Mesodermal cell (in vitro differentiated cells): Measurements from ENCODE around the gene CCDC127.
"Not testable (repeated sequence)": the region's sequence is repeated elsewhere in the genome, so short reads cannot be mapped to it uniquely, and the experiment has no call there.

Experiments
- H3K27ac ChIP-seq: 2 replicates; pipeline ENCODE4 v1.7.0; 2013; ENCODE audit warnings: mild to moderate bottlenecking, low read depth, low read length, moderate library complexity; ENCODE audit not compliant: severe bottlenecking
- H3K36me3 ChIP-seq: 2 replicates; pipeline ENCODE4 v1.7.1; 2013; ENCODE audit warnings: mild to moderate bottlenecking, low read length, moderate library complexity; ENCODE audit not compliant: control insufficient read depth, insufficient read depth
- H3K4me1 ChIP-seq: one replicate; pipeline ENCODE4 v1.7.1; 2013; ENCODE audit warnings: mild to moderate bottlenecking, low read length; ENCODE audit not compliant: insufficient read depth, control insufficient read depth, poor library complexity, severe bottlenecking
- H3K4me3 ChIP-seq: 2 replicates; pipeline ENCODE4 v1.7.0; 2013; ENCODE audit warnings: low read length, control low read depth, mild to moderate bottlenecking; ENCODE audit not compliant: insufficient read depth, poor library complexity, severe bottlenecking; ENCODE audit errors: extremely low read depth
- H3K9me3 ChIP-seq: 2 replicates; pipeline ENCODE4 v1.7.1; 2013; ENCODE audit warnings: mild to moderate bottlenecking, low read length, moderate library complexity; ENCODE audit not compliant: control insufficient read depth
- WGBS, 2 experiments: methylation state at CpG; one replicate each; pipeline ENCODE4 v1.1.5; 2013; ENCODE audit warnings: missing lambda C conversion rate in 2 of 2; ENCODE audit not compliant: insufficient coverage in 2 of 2; 5-methylcytosine and 5-hydroxymethylcytosine counted together

The CCDC127 gene

GRCh38 chr5:170971-171800, 46.8 kb downstream of the CCDC127 start:
- Histone ChIP-seq H3K4me3 (no peak overlapping the region), H3K4me1 (peaks cover 2% of the 10 kb centered on the region), H3K27ac (no peak overlapping the region), H3K9me3 (no peaks in the 10 kb centered on the region), H3K36me3 (no peaks in the 10 kb centered on the region)
- 94 to 95% methylated on average over 28 to 37 of the region's 37 CpGs for WGBS, 2 experiments

GRCh38 chr5:169728-170094, 48.2 kb downstream of the CCDC127 start:
- Histone ChIP-seq H3K4me3 (no peak overlapping the region), H3K9me3 (no peaks in the 10 kb centered on the region), H3K4me1 (no peaks in the 10 kb centered on the region), H3K36me3 (no peaks in the 10 kb centered on the region), H3K27ac (no peak overlapping the region)
- WGBS, 2 experiments = 93% methylated on average over 11 to 12 of the region's 12 CpGs

GRCh38 chr5:169071-169727, 48.8 kb downstream of the CCDC127 start:
- 91 to 92% methylated on average over 28 to 32 of the region's 32 CpGs for WGBS, 2 experiments
- no peak overlapping the region for H3K27ac ChIP-seq
- H3K4me1 ChIP-seq = no peaks in the 10 kb centered on the region

GRCh38 chr5:167982-168660, 49.8 kb downstream of the CCDC127 start:
- no peak overlapping the region for H3K4me3 ChIP-seq

More at GRCh38 chr5:169071-169727, 48.8 kb downstream of the CCDC127 start:
- no peaks in the 10 kb centered on the region for H3K36me3 ChIP-seq
- no peaks in the 10 kb centered on the region for H3K9me3 ChIP-seq
- no peak overlapping the region for H3K4me3 ChIP-seq

GRCh38 chr5:167511-167910, 50.4 kb downstream of the CCDC127 start:
- Histone ChIP-seq H3K36me3 (peaks cover 3% of the 10 kb centered on the region), H3K27ac (no peak overlapping the region), H3K4me3 (no peak overlapping the region), H3K4me1 (no peaks in the 10 kb centered on the region), H3K9me3 (no peaks in the 10 kb centered on the region)
- 89 to 92% methylated on average over 5 to 7 of the region's 7 CpGs for WGBS, 2 experiments

More at GRCh38 chr5:167982-168660, 49.8 kb downstream of the CCDC127 start:
- no peak overlapping the region for H3K27ac ChIP-seq
- no peaks in the 10 kb centered on the region for H3K4me1 ChIP-seq
- WGBS, 2 experiments = 93 to 98% methylated on average over 12 to 18 of the region's 18 CpGs
- H3K36me3 ChIP-seq = peaks cover 3% of the 10 kb centered on the region
- no peaks in the 10 kb centered on the region for H3K9me3 ChIP-seq

GRCh38 chr5:166441-167372, 51.2 kb downstream of the CCDC127 start:
- WGBS, 2 experiments = 86 to 94% methylated on average over 14 to 20 of the region's 27 CpGs
- Histone ChIP-seq H3K36me3 (peaks cover 3% of the 10 kb centered on the region), H3K4me1 (no peaks in the 10 kb centered on the region), H3K9me3 (no peaks in the 10 kb centered on the region), H3K27ac (no peak overlapping the region), H3K4me3 (no peak overlapping the region)

GRCh38 chr5:164783-165182, 53.2 kb downstream of the CCDC127 start:
- 93 to 94% methylated on average over 11 to 16 of the region's 25 CpGs for WGBS, 2 experiments
- not testable (repeated sequence) for H3K9me3 ChIP-seq, H3K36me3 ChIP-seq, H3K4me1 ChIP-seq, H3K27ac ChIP-seq, H3K4me3 ChIP-seq

- WGBS, 2 experiments = 72 to 80% methylated on average over 11 to 14 of the region's 14 CpGs
- no peaks in the 10 kb centered on the region for H3K9me3 ChIP-seq
- no peaks in the 10 kb centered on the region for H3K4me1 ChIP-seq
- H3K36me3 ChIP-seq = peaks cover 3% of the 10 kb centered on the region
- no peak overlapping the region for H3K27ac ChIP-seq
- no peak overlapping the region for H3K4me3 ChIP-seq
Measured at GRCh38 chr5:164244-164643, 53.7 kb downstream of the CCDC127 start.

GRCh38 chr5:163841-164240, 54.1 kb downstream of the CCDC127 start:
- peaks cover 3% of the 10 kb centered on the region for H3K36me3 ChIP-seq
- H3K27ac ChIP-seq = no peak overlapping the region
- no peak overlapping the region for H3K4me3 ChIP-seq
- 77 to 95% methylated on average over 4 to 9 of the region's 13 CpGs for WGBS, 2 experiments
- H3K9me3 ChIP-seq = no peaks in the 10 kb centered on the region
- H3K4me1 ChIP-seq = no peaks in the 10 kb centered on the region

GRCh38 chr5:163338-163620, 54.7 kb downstream of the CCDC127 start:
- peaks cover 3% of the 10 kb centered on the region for H3K36me3 ChIP-seq
- H3K4me1 ChIP-seq = no peaks in the 10 kb centered on the region
- WGBS, 2 experiments = 96 to 100% methylated on average over 2 to 6 of the region's 7 CpGs
- no peak overlapping the region for H3K4me3 ChIP-seq
- H3K27ac ChIP-seq = no peak overlapping the region
- no peaks in the 10 kb centered on the region for H3K9me3 ChIP-seq
